ENCODE data around the gene GNAL.

The GNAL gene

GRCh38 chr18:11809895-11810294 lies 120.8 kb downstream of the GNAL start:
- H3K4me3 ChIP-seq (ENCODE audit: low read depth, low read length), result no peak overlapping the region
- TF ChIP-seq, protein P1, sequence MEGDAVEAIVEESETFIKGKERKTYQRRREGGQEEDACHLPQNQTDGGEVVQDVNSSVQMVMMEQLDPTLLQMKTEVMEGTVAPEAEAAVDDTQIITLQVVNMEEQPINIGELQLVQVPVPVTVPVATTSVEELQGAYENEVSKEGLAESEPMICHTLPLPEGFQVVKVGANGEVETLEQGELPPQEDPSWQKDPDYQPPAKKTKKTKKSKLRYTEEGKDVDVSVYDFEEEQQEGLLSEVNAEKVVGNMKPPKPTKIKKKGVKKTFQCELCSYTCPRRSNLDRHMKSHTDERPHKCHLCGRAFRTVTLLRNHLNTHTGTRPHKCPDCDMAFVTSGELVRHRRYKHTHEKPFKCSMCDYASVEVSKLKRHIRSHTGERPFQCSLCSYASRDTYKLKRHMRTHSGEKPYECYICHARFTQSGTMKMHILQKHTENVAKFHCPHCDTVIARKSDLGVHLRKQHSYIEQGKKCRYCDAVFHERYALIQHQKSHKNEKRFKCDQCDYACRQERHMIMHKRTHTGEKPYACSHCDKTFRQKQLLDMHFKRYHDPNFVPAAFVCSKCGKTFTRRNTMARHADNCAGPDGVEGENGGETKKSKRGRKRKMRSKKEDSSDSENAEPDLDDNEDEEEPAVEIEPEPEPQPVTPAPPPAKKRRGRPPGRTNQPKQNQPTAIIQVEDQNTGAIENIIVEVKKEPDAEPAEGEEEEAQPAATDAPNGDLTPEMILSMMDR (IDR thresholded peaks at IDR 0.05; ENCODE audit: borderline replicate concordance, insufficient read depth, low read depth, low read length), result no peak

GRCh38 chr18:11810379-11810778 lies 121.3 kb downstream of the GNAL start:
- TF ChIP-seq, protein P1 (IDR thresholded peaks at IDR 0.05; ENCODE audit: borderline replicate concordance, insufficient read depth, low read depth, low read length), result no peak
- H3K4me3 ChIP-seq (ENCODE audit: low read depth, low read length), result no peak overlapping the region

- H3K4me3 ChIP-seq (ENCODE audit: low read depth, low read length), result no peak overlapping the region
- TF ChIP-seq, protein P1 (IDR thresholded peaks at IDR 0.05; ENCODE audit: borderline replicate concordance, insufficient read depth, low read depth, low read length), result no peak
These were observed 121.9 kb downstream of the GNAL start for GRCh38 chr18:11811009-11811408.

DNA sequence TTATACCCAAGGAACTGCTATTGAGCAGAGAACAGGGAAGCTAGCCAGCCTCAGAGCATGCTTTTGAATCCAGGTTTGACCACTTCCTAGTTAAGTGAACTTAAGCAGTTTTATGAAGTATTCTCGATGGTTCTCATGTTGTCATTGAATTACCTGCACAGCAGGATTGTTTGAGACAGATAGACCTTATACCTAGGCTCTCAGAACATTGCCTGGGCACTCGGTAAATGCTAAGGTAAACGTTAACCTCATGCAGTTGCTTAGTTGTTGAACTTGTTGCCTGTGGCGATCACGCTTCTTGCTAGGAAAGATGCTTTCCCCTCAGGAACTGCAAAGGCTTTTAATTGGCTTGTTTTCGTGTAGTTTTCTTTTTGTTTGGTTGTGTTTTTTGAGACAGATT lies 128.2 kb downstream of the GNAL start:
- TF ChIP-seq, protein P1 (IDR thresholded peaks at IDR 0.05; ENCODE audit: borderline replicate concordance, insufficient read depth, low read depth, low read length), result no peak
- no peak overlapping the region for H3K4me3 ChIP-seq (ENCODE audit: low read depth, low read length)

DNA sequence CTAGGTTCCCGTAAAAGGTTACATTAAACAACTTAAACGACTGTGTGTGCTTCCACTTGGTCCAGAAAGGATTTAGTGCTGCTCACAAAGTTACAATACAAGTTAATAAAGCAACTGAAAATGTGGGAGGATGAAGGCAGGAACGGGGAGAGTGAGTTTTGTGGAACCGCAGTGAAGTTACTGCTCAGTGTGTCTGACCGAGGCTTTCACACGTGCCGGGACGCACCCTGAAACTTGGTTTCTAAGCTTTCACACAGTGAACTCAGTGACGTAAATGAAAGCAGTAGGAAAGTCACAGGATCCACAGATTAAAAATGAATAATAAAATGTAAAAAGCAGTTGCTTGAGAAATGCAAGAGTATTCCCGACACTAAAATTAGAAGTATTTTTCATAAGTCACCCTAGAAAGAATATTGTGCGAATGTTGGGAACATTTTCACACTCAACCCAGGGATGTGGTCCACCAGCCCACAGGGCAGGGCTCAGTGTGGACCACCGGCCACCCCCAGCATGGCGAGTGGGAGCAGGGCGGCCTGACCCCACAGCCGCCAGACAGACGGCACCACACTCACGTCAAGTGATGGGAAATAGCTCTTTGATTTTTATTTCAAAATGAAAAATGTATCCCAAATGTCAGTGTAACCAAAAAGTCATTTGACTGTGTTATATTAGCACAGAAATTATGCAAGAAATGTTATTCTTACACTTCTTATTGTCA lies 129.6 kb downstream of the GNAL start:
- no peak overlapping the region for H3K4me3 ChIP-seq (ENCODE audit: low read depth, low read length)
- TF ChIP-seq, protein P1 (IDR thresholded peaks at IDR 0.05; ENCODE audit: borderline replicate concordance, insufficient read depth, low read depth, low read length), result no peak

- H3K4me3 ChIP-seq (ENCODE audit: low read depth, low read length), result no peak overlapping the region
- TF ChIP-seq, protein P1 (IDR thresholded peaks at IDR 0.05; ENCODE audit: borderline replicate concordance, insufficient read depth, low read depth, low read length), result no peak
These were observed 130.9 kb downstream of the GNAL start for GRCh38 chr18:11819938-11820337.

DNA sequence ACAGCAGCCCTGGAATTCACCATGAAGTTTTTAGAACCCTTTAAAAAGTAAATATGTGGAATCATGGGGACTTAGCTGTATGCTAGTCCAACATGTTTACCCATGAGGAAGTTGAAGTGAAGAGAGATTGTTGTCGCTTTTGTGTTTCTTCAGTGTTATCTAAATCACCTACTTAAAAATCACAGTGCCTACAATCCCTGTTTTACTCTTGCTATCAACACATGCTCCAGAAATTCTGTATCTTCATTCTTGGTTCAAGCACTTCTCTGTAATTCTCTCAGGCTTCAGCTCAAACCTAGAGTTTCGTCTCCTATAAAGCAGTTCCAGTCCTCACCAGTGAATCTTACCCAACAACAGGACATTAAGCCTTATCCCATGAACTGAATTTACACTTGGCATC lies 131.6 kb downstream of the GNAL start:
- TF ChIP-seq, protein P1 (IDR thresholded peaks at IDR 0.05; ENCODE audit: borderline replicate concordance, insufficient read depth, low read depth, low read length), result no peak

More for the DNA sequence above, 131.6 kb downstream of the GNAL start:
- H3K4me3 ChIP-seq (ENCODE audit: low read depth, low read length), result no peak overlapping the region
